HG03565 (cell line): Measurements from ENCODE around the gene PTGR3.

Source experiments
- ATAC-seq: cut with Tn5 transposase; IDR thresholded peaks from one replicate; pipeline ENCODE4 v1.9.1; 2021; ENCODE audit warnings: mild to moderate bottlenecking, moderate library complexity; ENCODE audit not compliant: unreplicated experiment

PTGR3 gene

DNA sequence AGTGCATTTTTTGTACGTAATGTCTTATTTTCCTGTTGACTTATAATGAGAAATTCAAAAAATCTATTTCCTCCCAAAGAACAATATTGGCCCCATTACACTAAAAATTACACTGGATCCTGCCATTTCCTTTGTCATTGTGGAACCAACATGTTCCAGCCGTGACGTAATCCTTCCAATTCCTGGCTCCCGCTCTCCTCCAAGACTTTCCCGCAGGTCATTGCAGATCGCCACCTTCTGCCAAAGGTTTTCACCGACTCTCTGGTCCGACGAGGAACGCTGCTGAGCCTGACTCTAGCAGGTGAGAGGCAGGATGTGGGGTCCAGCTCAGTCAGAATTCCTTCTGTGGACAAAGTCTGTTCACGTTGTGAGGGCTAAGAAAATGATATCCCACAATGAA lies 38.0 kb downstream of the PTGR3 start:
- no peak for ATAC-seq

DNA sequence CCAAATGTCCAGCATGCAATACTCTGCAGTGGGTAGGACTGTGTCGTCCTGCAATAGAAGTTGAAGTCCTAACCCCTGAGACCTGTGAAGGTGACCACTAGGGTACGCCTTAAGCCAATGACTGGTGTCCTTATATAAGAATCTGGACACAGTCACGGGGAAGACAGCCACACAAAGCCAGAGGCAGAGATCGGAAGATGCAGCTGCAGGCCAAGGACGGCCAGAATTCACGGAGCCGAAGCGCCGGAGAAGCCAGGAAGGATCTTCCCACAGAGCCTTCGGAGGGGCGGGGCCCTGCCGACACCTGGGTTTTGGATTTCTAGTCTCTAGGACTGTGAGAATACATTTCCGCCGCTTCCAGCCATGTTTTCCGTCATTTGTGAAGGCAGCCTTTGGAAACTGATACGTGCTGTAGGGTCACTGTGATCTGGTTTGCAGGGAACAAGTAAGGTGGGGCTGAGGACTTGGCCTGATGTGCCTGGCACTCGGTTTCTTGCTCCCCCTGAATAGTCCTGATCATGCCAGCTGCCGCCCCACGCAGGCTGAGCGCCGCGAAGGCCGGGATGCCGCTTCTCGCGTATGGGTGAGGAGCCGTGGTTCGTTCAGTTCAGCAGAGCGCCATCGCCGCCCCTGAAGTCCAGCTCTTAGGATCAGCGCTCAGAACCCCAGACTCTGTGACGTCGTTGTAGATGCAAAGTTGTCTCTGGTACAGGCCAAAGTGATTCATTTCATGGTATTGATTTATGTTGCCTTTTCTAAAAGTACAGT lies 38.7 kb downstream of the PTGR3 start:
- ATAC-seq: no peak

DNA sequence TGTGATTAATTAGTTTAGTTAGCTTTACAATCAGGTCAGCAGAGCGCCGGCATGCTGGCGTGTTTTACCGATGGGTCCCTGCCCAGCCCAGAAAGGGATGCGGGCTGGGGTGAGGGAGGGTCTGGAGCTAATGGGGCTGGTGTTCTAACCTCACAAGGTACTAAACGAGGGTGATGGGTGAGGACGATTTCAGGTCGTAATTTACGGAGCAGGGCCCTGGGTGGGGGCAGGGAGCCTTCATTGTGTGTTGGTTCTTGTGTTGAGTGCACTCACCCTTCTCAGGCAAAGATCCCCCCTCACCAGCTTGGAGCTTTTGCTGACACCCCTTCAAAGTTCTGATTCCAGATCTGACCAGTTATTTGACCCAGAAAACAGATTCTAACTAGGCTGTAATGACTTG lies 39.5 kb downstream of the PTGR3 start:
- ATAC-seq: no peak

DNA sequence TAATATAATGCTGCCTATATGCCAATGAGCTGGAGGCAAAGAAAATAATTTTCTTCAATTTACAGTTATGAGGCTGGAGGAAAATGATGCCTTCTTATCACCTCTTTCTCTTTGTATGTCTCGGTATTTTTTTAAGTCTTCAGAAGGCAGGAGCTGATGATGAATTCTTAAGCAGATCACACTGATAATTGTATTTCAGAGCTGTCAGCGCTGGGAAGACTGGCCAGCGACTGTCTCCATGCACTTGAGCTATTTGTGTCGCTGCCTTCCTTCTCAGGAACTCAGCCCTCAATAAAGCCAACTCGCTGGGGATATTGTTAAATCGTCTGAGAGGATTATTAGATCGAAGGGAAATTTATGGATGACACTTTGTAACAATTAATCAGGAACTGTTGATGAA lies 40.3 kb downstream of the PTGR3 start:
- ATAC-seq: no peak

DNA sequence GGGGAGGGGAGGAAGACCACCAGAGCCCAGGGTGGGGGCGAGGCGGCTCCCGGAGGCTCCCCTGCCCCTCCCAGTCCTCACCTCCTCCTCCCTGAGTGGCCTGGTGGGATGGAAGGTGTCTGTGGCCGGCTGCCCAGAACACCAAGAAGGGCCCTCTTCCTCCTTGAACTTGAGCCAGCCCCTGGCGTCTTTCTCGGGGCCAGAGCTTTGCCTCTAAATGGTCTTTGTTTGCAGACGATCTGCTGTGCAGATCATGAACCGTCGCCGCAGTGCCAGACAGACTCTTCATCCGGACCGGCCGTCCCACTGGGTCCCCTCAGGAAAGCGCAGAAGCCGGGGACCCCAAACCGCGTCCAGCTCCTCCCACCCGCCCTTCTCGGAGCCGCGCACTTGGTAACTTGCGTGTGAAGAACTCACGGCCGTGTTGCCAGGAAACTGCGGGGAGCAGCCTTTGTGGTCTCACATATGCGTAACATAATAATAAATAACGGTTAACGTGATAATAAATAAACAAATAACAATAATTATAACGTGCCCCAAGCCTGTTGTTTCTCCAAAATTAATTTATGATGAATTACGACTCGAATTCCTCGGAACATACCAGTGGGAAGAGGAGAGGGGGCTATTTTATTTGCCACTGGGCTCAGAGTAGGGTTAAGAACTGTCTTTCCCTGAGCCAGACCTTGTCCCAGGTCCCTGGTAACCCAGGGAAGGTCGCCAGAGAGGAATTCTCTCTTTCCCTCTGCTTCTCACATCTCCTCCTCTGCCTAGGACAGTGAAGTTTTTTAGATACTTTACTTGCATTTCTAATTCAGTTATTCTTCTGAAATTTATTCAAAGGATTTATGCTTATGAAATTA lies 41.0 kb downstream of the PTGR3 start:
- ATAC-seq: no peak

DNA sequence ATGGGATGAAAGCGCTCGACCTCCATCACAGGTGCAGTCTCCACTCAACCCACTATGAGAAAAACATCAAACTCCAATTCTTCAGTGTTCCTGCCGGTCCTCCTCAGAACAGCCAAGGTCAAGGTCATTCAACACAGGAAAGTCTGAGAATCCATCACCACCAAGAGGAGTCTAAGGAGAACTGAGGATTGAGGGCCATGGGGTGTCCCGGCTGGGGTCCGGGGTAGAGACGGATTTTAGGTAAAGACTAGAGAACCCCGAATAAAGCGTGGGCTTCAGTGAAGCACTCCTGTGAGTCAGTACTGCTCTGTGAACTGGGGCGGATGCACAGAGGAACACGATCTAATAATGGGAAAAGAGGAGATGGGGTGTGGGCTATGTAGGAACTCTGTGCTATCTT lies 41.8 kb downstream of the PTGR3 start:
- no peak for ATAC-seq

DNA sequence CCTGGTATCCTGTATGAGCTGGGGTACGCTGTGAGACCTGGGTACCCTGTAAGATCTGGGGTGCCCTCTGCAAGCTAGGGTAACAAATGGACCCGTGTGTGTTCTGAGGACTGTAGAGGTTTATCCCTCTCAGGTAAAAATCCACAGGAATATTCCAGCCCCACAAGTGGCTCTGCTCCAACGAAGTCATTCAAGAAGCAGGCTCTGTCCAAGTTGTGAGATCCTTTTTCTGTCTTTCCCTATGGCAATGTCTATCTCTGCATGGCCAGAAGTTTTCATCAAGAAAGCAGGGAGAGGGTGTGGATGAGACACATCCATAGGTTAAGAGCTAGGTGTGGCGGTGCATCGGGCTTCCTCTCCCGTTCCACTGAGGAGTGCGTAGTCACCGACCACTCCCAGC lies 43.0 kb downstream of the PTGR3 start:
- ATAC-seq: no peak

DNA sequence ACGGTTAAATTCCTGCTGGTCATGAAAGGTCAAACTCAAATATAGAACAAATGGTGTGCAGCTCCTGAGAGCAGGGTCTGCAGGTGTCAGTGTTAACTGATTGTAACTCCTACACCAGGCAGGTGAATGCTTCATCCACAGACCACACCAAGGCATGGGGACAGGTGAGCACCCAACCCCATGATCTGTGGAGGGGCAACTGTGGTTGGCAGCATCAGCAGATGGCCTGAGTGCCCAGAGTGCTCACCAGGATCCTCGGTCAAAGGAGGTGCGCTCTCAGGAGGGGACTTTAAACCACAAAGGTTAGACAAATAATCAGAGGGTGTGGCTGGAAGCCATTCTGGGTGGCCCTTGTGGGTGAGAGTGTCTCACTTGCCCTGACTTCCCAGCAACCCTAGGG lies 44.5 kb downstream of the PTGR3 start:
- no peak for ATAC-seq

DNA sequence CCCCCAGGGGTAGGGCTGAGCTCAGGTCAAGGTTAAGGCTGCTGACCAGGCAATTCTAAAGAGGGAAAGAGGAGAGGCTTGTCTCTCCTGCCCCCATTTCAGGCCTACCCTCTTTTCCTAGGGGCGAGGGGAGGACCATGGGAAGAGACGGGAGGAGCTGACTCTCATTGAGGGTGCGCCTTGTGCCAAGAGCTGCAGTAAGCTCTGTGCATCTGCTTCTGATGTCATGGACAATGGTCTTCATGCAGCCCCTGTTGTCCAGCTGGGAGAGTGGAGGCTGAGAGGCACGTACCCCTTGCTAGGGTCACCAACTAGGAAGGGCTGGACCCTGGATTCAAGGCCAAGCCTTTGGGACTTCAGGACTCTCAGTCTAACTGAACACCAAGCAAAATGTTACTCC lies 45.2 kb downstream of the PTGR3 start:
- ATAC-seq: no peak

DNA sequence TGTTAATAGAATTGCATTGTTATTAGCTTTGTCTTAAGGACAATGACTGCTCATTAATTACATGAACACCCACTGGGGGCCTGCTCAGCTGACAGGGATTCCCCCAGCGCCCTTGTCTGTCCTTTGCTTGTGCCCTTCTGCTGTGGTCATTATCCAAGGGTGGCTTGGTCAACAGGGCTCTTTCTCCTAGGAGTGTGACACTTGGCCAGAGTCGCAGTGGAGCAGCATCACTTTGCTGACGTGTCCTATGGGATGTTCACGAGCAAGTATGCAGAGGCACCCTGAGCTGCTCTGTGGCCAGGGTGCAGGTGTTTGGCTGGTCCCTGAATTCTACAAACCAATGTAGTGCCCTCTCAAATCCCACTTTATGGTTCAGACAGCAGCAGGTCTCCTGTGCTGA lies 46.0 kb downstream of the PTGR3 start:
- no peak for ATAC-seq

DNA sequence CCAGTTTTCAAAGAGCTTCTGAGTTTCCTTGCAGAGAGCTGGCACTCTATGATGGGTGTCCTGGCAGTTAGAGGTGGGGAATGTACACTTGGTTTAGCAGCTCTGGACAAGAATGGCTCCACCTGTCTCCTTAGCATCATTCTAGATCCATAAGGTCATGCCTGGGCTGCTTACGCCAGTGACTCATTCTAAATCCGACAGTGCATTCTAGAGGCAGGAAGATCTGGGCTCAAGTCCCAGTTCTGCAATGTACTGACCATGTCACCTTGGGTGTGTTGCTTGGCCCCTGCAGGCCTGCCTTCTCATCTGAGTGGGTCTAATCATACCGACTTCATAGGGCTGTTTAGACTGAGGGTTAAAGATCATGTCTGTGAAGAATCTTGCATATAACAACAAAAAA lies 46.5 kb downstream of the PTGR3 start:
- no peak for ATAC-seq

DNA sequence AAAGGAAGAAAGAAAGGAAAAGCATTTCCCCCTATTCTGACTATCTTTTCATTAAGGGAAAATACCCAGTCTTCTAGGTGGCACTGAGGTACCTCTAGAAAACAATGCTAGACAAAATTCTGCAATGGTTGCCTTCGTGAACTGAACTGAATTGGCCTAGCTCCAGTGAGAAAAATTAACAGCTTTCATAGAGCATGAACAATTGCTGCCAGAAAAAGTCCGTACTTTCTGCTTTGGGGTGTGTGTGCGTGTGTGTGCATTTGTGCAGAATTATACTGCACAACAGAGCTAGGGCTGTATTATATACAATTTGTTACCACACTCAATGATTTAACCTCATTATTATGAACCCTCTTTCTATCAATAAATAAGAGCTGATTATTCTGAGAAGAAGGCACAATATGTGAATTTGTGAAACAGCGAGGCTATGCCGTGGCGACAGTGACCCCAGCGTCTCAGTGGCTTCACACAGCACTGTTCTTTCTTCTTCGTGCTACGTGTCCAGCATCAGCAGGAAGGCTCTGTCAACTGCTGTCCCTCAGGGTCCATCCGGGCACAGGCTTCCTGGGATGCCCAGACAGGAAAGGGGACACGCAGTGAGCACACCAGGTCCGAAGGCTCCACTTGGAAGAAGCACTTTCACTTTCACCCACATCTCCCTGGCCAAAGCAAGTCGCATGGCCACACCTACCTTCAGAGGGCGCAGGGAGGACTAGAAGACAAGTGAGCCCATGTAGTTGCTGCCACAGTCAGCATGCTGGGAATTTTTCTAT lies 47.5 kb downstream of the PTGR3 start:
- no peak for ATAC-seq

DNA sequence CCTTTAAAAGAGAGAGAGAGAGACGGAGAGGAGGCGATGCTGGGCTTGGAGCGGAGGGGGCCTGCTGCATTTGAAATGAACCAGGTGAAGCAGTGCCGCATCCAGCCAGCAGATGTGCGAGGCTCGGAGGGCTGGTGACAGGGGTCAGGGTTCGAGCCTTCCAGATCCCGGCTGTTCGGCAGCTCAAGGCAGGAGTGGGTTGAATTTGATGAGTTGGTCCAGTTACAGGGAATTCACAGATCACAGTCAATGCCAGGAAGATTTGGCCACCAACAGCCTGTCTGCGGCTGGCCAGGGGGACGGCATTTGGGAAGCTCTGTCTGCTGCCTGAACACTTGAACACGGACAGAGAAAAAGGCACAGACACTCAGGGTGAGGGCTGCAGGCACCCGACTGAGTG lies 48.6 kb downstream of the PTGR3 start:
- ATAC-seq: no peak

DNA sequence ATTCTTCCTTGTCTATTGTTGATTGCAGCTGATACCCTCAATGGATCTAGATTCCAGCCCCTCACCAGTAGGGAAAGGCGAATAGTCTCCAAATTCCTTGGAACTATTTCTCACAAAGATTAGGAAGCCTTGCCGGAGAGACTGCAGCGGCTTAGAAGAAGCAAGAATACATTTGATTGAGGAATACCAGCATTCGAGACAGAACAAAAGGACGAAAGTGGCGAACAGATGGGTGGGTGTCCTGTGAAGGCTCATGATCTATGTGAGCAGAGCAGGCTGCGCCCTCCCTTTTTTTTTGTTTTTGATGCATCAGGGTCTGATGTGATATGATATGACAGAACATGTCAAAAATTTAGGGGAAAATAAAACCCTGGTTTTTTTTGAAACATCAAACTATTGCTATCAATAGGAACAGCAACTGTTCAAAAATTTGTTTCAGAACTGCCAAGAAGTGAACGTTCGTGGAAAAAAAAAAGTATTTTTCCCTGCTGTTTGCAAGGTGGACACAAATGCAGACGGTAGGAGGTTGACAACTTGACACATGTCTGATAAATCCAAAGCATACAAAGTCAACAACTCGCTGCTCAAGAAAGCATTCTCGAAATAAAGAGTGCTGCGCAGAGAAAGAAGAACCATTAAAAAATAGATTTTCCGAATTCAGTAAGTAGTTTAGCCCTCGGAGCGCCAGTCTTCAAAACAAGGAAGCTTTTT lies 49.1 kb downstream of the PTGR3 start:
- no peak for ATAC-seq

DNA sequence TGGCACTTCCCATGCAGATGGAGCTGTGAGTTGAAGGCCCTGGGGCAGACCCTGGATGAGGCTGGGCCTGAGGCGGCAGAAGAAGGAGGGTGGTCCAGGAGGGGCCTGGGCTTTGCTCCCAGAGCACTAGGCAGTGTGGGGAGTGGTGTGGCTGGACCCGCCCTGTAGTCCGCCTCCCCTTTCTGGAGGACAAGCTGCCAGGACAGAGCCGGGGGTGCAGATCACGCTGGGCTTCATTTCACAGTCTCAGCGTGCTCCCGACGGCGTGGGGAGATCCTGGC lies 49.8 kb downstream of the PTGR3 start:
- ATAC-seq: no peak
